Tibial nerve (tissue), 4 donors: ENCODE results near the gene SNX24.
"Not testable (repeated sequence)": the region's sequence is repeated elsewhere in the genome, so short reads cannot be mapped to it uniquely, and the experiment has no call there.

Experiments
- EP300 ChIP-seq, 2 donors: sonication (generic); formaldehyde crosslinking; IDR thresholded peaks; one replicate each; pipeline ENCODE4 v1.6.1; 2017; ENCODE audit warnings: antibody characterized with exemption in 2 of 2, mild to moderate bottlenecking in 1 of 2
- POLR2A ChIP-seq, 2 donors: fragments of 450-650 bp; IDR thresholded peaks; one replicate each; pipeline ENCODE4 v1.6.1; 2017; ENCODE audit warnings: antibody characterized with exemption in 2 of 2, mild to moderate bottlenecking in 2 of 2, moderate library complexity in 2 of 2
- TF ChIP-seq, protein P1 (sequence below), 5 experiments: fragments of 200-600 bp in 3 of 5; fragments of 450-650 bp in 2 of 5; sonication (generic) in 3 of 5; IDR thresholded peaks; one replicate each; pipeline ENCODE4 v1.5.1; 2016 to 2019; ENCODE audit warnings: antibody characterized with exemption in 5 of 5, mild to moderate bottlenecking in 3 of 5, moderate library complexity in 2 of 5

DNA sequence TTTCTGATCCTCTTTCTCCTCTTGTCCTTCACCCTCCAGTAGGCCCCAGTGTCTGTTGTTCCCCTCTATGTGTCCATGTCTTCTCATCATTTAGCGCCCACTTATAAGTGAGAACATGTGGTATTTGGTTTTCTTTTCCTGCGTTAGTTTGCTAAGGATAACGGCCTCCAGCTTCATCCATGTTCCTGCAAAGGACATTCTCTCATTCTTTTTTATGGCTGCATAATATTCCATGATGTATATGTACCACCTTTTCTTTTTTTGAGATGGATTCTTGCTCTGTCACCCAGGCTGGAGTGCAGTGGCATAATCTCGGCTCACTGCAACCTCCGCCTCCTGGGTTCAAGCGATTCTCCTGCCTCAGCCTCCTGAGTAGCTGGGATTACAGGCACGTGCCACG lies 12.1 kb downstream of the SNX24 start:
- TF ChIP-seq, protein P1, sequence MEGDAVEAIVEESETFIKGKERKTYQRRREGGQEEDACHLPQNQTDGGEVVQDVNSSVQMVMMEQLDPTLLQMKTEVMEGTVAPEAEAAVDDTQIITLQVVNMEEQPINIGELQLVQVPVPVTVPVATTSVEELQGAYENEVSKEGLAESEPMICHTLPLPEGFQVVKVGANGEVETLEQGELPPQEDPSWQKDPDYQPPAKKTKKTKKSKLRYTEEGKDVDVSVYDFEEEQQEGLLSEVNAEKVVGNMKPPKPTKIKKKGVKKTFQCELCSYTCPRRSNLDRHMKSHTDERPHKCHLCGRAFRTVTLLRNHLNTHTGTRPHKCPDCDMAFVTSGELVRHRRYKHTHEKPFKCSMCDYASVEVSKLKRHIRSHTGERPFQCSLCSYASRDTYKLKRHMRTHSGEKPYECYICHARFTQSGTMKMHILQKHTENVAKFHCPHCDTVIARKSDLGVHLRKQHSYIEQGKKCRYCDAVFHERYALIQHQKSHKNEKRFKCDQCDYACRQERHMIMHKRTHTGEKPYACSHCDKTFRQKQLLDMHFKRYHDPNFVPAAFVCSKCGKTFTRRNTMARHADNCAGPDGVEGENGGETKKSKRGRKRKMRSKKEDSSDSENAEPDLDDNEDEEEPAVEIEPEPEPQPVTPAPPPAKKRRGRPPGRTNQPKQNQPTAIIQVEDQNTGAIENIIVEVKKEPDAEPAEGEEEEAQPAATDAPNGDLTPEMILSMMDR (IDR thresholded peaks at IDR 0.05): not testable (repeated sequence)
- TF ChIP-seq POLR2A, EP300 (IDR thresholded peaks at IDR 0.05): not testable (repeated sequence)
